ENCODE measurements around the gene SASH1. TPM values are rescaled to one million over a fixed set of nuclear protein-coding genes. Genes with fewer than 3 reads are reported as not detected.
"Not testable (repeated sequence)": the region's sequence is repeated elsewhere in the genome, so short reads cannot be mapped to it uniquely, and the experiment has no call there.

SASH1 gene
- total RNA-seq, 3 donors from 2014 or later = 107 to 304 (median 145) TPM

DNA sequence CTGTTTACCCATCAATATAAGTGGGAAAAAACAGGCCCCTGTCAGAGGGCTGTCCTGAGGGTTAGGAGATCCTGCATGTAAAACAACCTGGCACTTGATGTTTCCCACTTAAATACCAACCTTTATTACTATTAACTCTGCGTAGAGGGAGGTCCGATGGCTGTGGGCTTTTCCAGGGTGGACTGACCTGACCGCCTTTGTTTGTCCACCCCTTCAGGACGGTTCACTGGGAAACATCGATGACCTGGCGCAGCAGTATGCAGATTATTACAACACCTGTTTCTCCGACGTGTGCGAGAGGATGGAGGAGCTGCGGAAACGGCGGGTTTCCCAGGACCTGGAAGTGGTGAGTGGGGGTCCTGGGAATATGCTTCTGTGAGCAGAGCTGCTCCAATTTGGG lies 47.3 kb downstream of the SASH1 start:
- TF ChIP-seq, protein P1, sequence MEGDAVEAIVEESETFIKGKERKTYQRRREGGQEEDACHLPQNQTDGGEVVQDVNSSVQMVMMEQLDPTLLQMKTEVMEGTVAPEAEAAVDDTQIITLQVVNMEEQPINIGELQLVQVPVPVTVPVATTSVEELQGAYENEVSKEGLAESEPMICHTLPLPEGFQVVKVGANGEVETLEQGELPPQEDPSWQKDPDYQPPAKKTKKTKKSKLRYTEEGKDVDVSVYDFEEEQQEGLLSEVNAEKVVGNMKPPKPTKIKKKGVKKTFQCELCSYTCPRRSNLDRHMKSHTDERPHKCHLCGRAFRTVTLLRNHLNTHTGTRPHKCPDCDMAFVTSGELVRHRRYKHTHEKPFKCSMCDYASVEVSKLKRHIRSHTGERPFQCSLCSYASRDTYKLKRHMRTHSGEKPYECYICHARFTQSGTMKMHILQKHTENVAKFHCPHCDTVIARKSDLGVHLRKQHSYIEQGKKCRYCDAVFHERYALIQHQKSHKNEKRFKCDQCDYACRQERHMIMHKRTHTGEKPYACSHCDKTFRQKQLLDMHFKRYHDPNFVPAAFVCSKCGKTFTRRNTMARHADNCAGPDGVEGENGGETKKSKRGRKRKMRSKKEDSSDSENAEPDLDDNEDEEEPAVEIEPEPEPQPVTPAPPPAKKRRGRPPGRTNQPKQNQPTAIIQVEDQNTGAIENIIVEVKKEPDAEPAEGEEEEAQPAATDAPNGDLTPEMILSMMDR (IDR thresholded peaks at IDR 0.05) = no peak
- TF ChIP-seq POLR2A (IDR thresholded peaks at IDR 0.05) (no peak), POLR2AphosphoS5 (IDR thresholded peaks at IDR 0.05) (no peak)
- no peak for DNase-seq (ENCODE audit: low spot score in 2 of 2)
- Histone ChIP-seq H3K9me3 (no peaks in the 10 kb centered on the region), H3K27me3 (no peaks in the 10 kb centered on the region), H3K4me3 (no peak overlapping the region), H3K27ac (peak overlapping the region in 1 of 2 donors; percentile 25), H3K36me3 (no peaks in the 10 kb centered on the region), H3K4me1 (no peaks in the 10 kb centered on the region)
- intact Hi-C loops (cut with DNase I; ENCODE audit: low total_unique reads) = no loop called here

DNA sequence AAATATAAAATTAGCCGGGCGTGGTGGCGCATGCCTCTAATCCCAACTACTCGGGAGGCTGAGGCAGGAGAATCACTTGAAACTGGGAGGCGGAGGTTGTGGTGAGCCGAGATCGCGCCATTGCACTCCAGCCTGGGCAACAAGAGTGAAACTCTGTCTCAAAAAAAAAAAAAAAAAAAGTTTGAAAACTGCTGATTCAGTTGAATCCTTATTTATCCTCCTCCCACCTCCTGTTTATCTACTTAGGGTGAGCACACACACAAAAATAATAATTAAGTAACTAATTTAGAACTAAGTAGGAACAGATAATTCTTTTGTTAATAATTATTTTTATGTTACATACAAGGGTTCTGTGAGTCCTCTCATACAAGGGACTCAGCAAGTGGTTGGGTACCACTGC lies 49.5 kb downstream of the SASH1 start:
- H3K36me3 ChIP-seq = not testable (repeated sequence)

DNA sequence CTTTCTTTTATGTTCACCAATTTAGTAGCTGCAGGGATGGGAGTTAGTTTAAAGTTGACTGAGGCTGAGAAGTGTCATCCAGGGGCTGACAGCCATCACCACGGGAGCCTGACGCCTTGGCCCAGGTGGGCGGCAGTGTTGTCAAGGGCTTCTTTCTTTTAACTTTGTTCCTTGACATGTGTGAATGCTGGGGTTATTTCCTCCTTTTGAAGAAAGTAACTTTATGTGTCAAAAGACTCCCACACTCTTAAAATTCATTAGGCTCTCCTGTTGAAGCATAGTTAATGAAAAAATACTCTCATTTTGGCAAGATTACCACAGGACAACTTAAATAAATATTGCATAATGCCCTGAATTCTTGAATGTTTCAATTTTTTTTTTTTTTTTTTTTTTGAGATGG lies 50.0 kb downstream of the SASH1 start:
- DNase-seq (ENCODE audit: low spot score in 2 of 2) = no peak
- Histone ChIP-seq H3K27me3 (no peaks in the 10 kb centered on the region), H3K4me1 (no peaks in the 10 kb centered on the region), H3K36me3 (no peaks in the 10 kb centered on the region), H3K27ac (peak overlapping the region; percentile 14 to 41), H3K4me3 (no peak overlapping the region), H3K9me3 (no peaks in the 10 kb centered on the region)
- TF ChIP-seq, protein P1 (IDR thresholded peaks at IDR 0.05) = no peak
- no peak for TF ChIP-seq POLR2AphosphoS5 (IDR thresholded peaks at IDR 0.05)
- TF ChIP-seq POLR2A (IDR thresholded peaks at IDR 0.05) = no peak
- intact Hi-C loops (cut with DNase I; ENCODE audit: low total_unique reads) = no loop called here

More for the DNA sequence above, 49.5 kb downstream of the SASH1 start:
- DNase-seq (ENCODE audit: low spot score in 2 of 2); H3K27me3 ChIP-seq; H3K4me3 ChIP-seq; H3K9me3 ChIP-seq; H3K4me1 ChIP-seq; intact Hi-C loops (cut with DNase I; ENCODE audit: low total_unique reads): not testable (repeated sequence)
- peak overlapping the region; percentile 14 to 41 for H3K27ac ChIP-seq

DNA sequence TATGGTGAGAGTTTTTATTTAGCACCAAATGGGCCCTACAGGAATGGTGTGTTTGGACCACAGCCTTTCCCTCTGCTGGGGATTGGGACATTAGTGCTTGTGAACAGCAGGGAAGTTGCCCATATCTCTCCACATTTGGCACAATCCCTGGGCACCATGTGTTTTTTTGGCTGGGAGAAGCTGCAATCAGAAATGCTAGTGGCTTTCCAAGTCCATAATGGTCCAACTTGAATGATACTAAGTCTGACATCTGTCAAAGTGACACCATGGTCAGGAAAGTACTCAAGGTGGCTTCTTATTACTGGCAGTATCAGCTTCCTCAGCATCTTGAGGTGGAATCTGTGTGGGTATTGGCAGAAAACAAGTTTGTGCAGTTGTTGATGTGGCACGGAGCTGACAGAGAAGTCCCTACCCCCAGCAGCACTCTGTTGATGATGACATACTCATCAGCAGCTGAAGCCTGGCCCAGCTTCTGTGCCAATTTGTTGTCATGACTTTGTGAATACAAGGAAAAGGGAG lies 53.0 kb downstream of the SASH1 start:
- intact Hi-C loops (cut with DNase I; ENCODE audit: low total_unique reads) = no loop called here
- no peaks in the 10 kb centered on the region for H3K36me3 ChIP-seq
- TF ChIP-seq POLR2AphosphoS5 (IDR thresholded peaks at IDR 0.05) (no peak), POLR2A (IDR thresholded peaks at IDR 0.05) (no peak)
- TF ChIP-seq, protein P1 (IDR thresholded peaks at IDR 0.05) = no peak
- no peaks in the 10 kb centered on the region for H3K9me3 ChIP-seq
- DNase-seq (ENCODE audit: low spot score in 2 of 2) = peak in 1 of 2 donors; percentile 48
- peak overlapping the region; percentile 65 to 73 for H3K27ac ChIP-seq
- no peaks in the 10 kb centered on the region for H3K27me3 ChIP-seq
- H3K4me1 ChIP-seq = peaks cover 0 to 6% of the 10 kb centered on the region in 2 donors
- H3K4me3 ChIP-seq = no peak overlapping the region

DNA sequence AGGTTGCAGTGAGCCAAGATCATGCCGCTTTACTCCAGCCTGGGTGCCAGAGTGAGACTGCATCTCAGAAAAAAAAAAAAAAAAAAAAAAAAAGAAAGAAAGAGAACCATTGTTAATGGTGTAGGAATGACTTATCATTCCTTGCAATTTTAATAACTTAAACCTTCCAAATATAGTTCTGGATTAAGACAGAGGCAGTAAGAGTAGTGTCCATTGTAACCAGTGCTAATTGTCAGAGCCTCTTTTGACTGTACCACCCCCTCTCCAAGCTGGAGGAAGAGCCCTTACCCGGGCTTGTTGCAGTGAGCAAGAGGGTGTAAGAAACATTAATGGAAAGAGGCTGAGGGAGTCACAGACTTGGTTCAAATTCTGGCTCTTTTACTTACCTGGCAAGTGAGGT lies 53.8 kb downstream of the SASH1 start:
- no peaks in the 10 kb centered on the region for H3K36me3 ChIP-seq
- H3K4me1 ChIP-seq = peaks cover 0 to 6% of the 10 kb centered on the region in 2 donors
- no peaks in the 10 kb centered on the region for H3K27me3 ChIP-seq
- H3K9me3 ChIP-seq = no peaks in the 10 kb centered on the region
- intact Hi-C loops (cut with DNase I; ENCODE audit: low total_unique reads) = no loop called here
- TF ChIP-seq POLR2AphosphoS5 (IDR thresholded peaks at IDR 0.05) = no peak
- TF ChIP-seq POLR2A (IDR thresholded peaks at IDR 0.05) = no peak
- TF ChIP-seq, protein P1 (IDR thresholded peaks at IDR 0.05) = no peak
- peak overlapping the region; percentile 89 to 90 for H3K27ac ChIP-seq
- H3K4me3 ChIP-seq = no peak overlapping the region
- DNase-seq (ENCODE audit: low spot score in 2 of 2) = no peak

DNA sequence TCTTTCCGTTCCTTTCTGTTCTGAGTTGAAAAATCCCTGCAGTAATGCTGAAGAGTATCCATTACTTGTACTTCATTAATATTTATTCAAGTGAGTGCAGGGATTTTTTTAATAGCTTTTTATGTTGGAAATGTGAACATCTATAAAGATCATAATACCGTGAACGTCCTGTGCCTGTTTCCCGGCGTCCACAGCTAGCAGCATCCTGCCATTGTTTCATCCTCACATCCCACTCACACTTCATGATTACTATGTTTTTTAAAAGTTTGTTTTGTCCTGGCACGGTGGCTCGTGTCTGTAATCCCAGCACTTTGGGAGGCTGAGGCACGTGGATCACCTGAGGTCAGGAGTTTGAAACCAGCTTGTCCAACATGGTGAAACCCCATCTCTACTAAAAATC lies 54.3 kb downstream of the SASH1 start:
- H3K4me1 ChIP-seq = peaks cover 0 to 6% of the 10 kb centered on the region in 2 donors
- H3K27ac ChIP-seq = peak overlapping the region; percentile 89 to 90
- H3K9me3 ChIP-seq = no peaks in the 10 kb centered on the region
- intact Hi-C loops (cut with DNase I; ENCODE audit: low total_unique reads) = no loop called here
- TF ChIP-seq POLR2AphosphoS5 (IDR thresholded peaks at IDR 0.05) (no peak), POLR2A (IDR thresholded peaks at IDR 0.05) (no peak)
- TF ChIP-seq, protein P1 (IDR thresholded peaks at IDR 0.05) = no peak
- no peaks in the 10 kb centered on the region for H3K27me3 ChIP-seq
- H3K4me3 ChIP-seq = no peak overlapping the region
- no peak for DNase-seq (ENCODE audit: low spot score in 2 of 2)
- H3K36me3 ChIP-seq = no peaks in the 10 kb centered on the region
